Activated B cell treated with CpG ODN at 0.5 μM for 24 hours (primary cell): ENCODE data around the gene ADGRB3. TPM values are rescaled to one million over a fixed set of nuclear protein-coding genes. Genes with fewer than 3 reads are reported as not detected.
"Not testable (repeated sequence)": the region's sequence is repeated elsewhere in the genome, so short reads cannot be mapped to it uniquely, and the experiment has no call there.

Experiments
- ATAC-seq: fragments of 200-7000 bp; cut with Tn5 transposase; one replicate; pipeline ENCODE4 v1.10.0; 2021; ENCODE audit warnings: low read depth, mild to moderate bottlenecking, moderate library complexity
- CTCF ChIA-PET: fragments of 350-600 bp; sonication (Branson Sonifier 250); formaldehyde crosslinking; loops from one replicate; lab custom pipeline; 2021; ENCODE audit warnings: antibody characterized with exemption; lab: Charles Lee
- POLR2A ChIA-PET: fragments of 350-600 bp; sonication (Branson Sonifier 250); formaldehyde crosslinking; loops from one replicate; lab custom pipeline; 2021; ENCODE audit warnings: antibody characterized with exemption; lab: Charles Lee
- DNase-seq: peaks from one replicate; pipeline ENCODE4 v3.0.0; 2022
- H3K27ac Mint-ChIP-seq: one replicate; pipeline ENCODE4 v1.8.0; 2020; ENCODE audit warnings: mixed read lengths
- H3K27me3 Mint-ChIP-seq: one replicate; pipeline ENCODE4 v1.8.0; 2021; ENCODE audit warnings: mixed read lengths
- H3K36me3 Mint-ChIP-seq: one replicate; pipeline ENCODE4 v1.8.0; 2021; ENCODE audit warnings: low read depth, mixed read lengths
- H3K4me1 Mint-ChIP-seq: one replicate; pipeline ENCODE4 v1.8.0; 2021; ENCODE audit warnings: mixed read lengths
- H3K4me3 Mint-ChIP-seq: one replicate; pipeline ENCODE4 v1.8.0; 2020; ENCODE audit warnings: mild to moderate bottlenecking, mixed read lengths
- H3K9me3 Mint-ChIP-seq: one replicate; pipeline ENCODE4 v1.8.0; 2020; ENCODE audit warnings: mixed read lengths
- CTCF ChIP-seq: fragments of 200-600 bp; IDR thresholded peaks from one replicate; pipeline ENCODE4 v1.8.0; 2022; ENCODE audit warnings: antibody characterized with exemption, mild to moderate bottlenecking
- intact Hi-C: fragments of 100-400 bp; cut with micrococcal nuclease; formaldehyde crosslinking; loops from one replicate; pipeline ENCODE4 v1.15.1; 2024
- total RNA-seq: library from RNA; stranded (reverse); gene quantifications from 2 replicates; pipeline ENCODE4 v1.2.3, GENCODE V29; 2022

Gene ADGRB3
- total RNA-seq, 1 donor from 2014 or later: not detected

GRCh38 chr6:68975064-68975463 is 340.0 kb downstream of the ADGRB3 start:
- CTCF ChIA-PET: interaction anchor here (0.5 kb wide), 1 partner anchor 817 kb away, joined by 4 read pairs; no protein-coding TSS in a partner anchor
- Mint-ChIP-seq H3K36me3 (no peaks in the 10 kb centered on the region), H3K9me3 (no peaks in the 10 kb centered on the region), H3K27ac (no peak overlapping the region), H3K27me3 (no peaks in the 10 kb centered on the region), H3K4me3 (no peak overlapping the region), H3K4me1 (no peaks in the 10 kb centered on the region)
- DNase-seq: no peak
- POLR2A ChIA-PET: no interaction called here
- no peak for ATAC-seq
- TF ChIP-seq CTCF: no peak
- intact Hi-C loops: no loop called here

GRCh38 chr6:68975816-68976215 is 340.7 kb downstream of the ADGRB3 start:
- TF ChIP-seq CTCF: no peak
- H3K27me3 Mint-ChIP-seq: no peaks in the 10 kb centered on the region
- ATAC-seq: no peak
- H3K36me3 Mint-ChIP-seq: no peaks in the 10 kb centered on the region
- no peak overlapping the region for H3K4me3 Mint-ChIP-seq
- no peaks in the 10 kb centered on the region for H3K9me3 Mint-ChIP-seq
- DNase-seq: no peak
- intact Hi-C loops: no loop called here
- ChIA-PET CTCF (no interaction called here), POLR2A (no interaction called here)
- H3K4me1 Mint-ChIP-seq: no peaks in the 10 kb centered on the region
- no peak overlapping the region for H3K27ac Mint-ChIP-seq

- H3K4me1 Mint-ChIP-seq: no peaks in the 10 kb centered on the region
- CTCF ChIA-PET: no interaction called here
- H3K36me3 Mint-ChIP-seq: no peaks in the 10 kb centered on the region
- no peak for TF ChIP-seq CTCF
- ATAC-seq: no peak
- H3K4me3 Mint-ChIP-seq: no peak overlapping the region
- no peaks in the 10 kb centered on the region for H3K27me3 Mint-ChIP-seq
- DNase-seq: no peak
- POLR2A ChIA-PET: no interaction called here
- no peak overlapping the region for H3K27ac Mint-ChIP-seq
- intact Hi-C loops: no loop called here
- no peaks in the 10 kb centered on the region for H3K9me3 Mint-ChIP-seq
Measured at GRCh38 chr6:68976260-68976659, 341.2 kb downstream of the ADGRB3 start.

- ChIA-PET CTCF (no interaction called here), POLR2A (no interaction called here)
- no peaks in the 10 kb centered on the region for H3K9me3 Mint-ChIP-seq
- intact Hi-C loops: no loop called here
- H3K4me3 Mint-ChIP-seq: no peak overlapping the region
- no peaks in the 10 kb centered on the region for H3K36me3 Mint-ChIP-seq
- ATAC-seq (no peak), DNase-seq (no peak)
- TF ChIP-seq CTCF: no peak
- H3K27ac Mint-ChIP-seq: no peak overlapping the region
- no peaks in the 10 kb centered on the region for H3K27me3 Mint-ChIP-seq
- no peaks in the 10 kb centered on the region for H3K4me1 Mint-ChIP-seq
Measured at GRCh38 chr6:68978411-68978810, 343.3 kb downstream of the ADGRB3 start.

- H3K36me3 Mint-ChIP-seq, intact Hi-C loops, H3K27ac Mint-ChIP-seq, DNase-seq, H3K4me3 Mint-ChIP-seq, POLR2A ChIA-PET, H3K27me3 Mint-ChIP-seq, H3K4me1 Mint-ChIP-seq, ATAC-seq, H3K9me3 Mint-ChIP-seq: not testable (repeated sequence)
- CTCF ChIA-PET: interaction anchor here (1.1 kb wide), 1 partner anchor 15 kb away, joined by 3 read pairs; no protein-coding TSS in a partner anchor
Measured at GRCh38 chr6:68981668-68982067, 346.6 kb downstream of the ADGRB3 start.

- CTCF ChIA-PET: no interaction called here
Measured at GRCh38 chr6:68988698-68989097, 353.6 kb downstream of the ADGRB3 start.

More at GRCh38 chr6:68988698-68989097, 353.6 kb downstream of the ADGRB3 start:
- ATAC-seq: no peak
- DNase-seq: no peak
- no peak overlapping the region for H3K27ac Mint-ChIP-seq
- no peaks in the 10 kb centered on the region for H3K9me3 Mint-ChIP-seq
- intact Hi-C loops: no loop called here
- H3K36me3 Mint-ChIP-seq: no peaks in the 10 kb centered on the region
- H3K4me3 Mint-ChIP-seq: no peak overlapping the region
- H3K27me3 Mint-ChIP-seq: no peaks in the 10 kb centered on the region
- H3K4me1 Mint-ChIP-seq: no peaks in the 10 kb centered on the region
- no peak for TF ChIP-seq CTCF
- POLR2A ChIA-PET: no interaction called here
